Measurements from ENCODE around the gene UPP2. TPM values are rescaled to one million over a fixed set of nuclear protein-coding genes. Genes with fewer than 3 reads are reported as not detected.

UPP2 gene
- total RNA-seq, 1 experiment from 2014 or later = not detected

- no TSS peak for BruUV-seq (replicated peaks)
- peaks cover 6% of the 10 kb centered on the region for H3K9me3 Mint-ChIP-seq (ENCODE audit: low read depth, unreplicated experiment)
- H3K27me3 Mint-ChIP-seq (ENCODE audit: unreplicated experiment) = no peaks in the 10 kb centered on the region
- no peak for TF ChIP-seq CTCF (IDR thresholded peaks at IDR 0.05; ENCODE audit: unreplicated experiment)
- H3K36me3 Mint-ChIP-seq (ENCODE audit: insufficient read depth, unreplicated experiment) = no peaks in the 10 kb centered on the region
- no peak overlapping the region for H3K27ac Mint-ChIP-seq (ENCODE audit: unreplicated experiment)
- no peak for DNase-seq
- intact Hi-C loops (cut with micrococcal nuclease; ENCODE audit: unreplicated experiment) = no loop called here
- H3K4me3 Mint-ChIP-seq (ENCODE audit: low read depth, unreplicated experiment) = no peak overlapping the region
- H3K4me1 Mint-ChIP-seq (ENCODE audit: low read depth, unreplicated experiment) = peaks cover 26% of the 10 kb centered on the region
- CTCF ChIA-PET = no interaction called here
Measured at GRCh38 chr2:158142568-158143332, 41.1 kb downstream of the UPP2 start.

GRCh38 chr2:158143703-158144360 lies 42.2 kb downstream of the UPP2 start:
- no peaks in the 10 kb centered on the region for H3K27me3 Mint-ChIP-seq (ENCODE audit: unreplicated experiment)

GRCh38 chr2:158144914-158145625 lies 43.4 kb downstream of the UPP2 start:
- CTCF ChIA-PET = no interaction called here
- peaks cover 6% of the 10 kb centered on the region for H3K9me3 Mint-ChIP-seq (ENCODE audit: low read depth, unreplicated experiment)
- H3K27me3 Mint-ChIP-seq (ENCODE audit: unreplicated experiment) = no peaks in the 10 kb centered on the region
- H3K27ac Mint-ChIP-seq (ENCODE audit: unreplicated experiment) = peak overlapping the region; percentile 19
- peaks cover 26% of the 10 kb centered on the region for H3K4me1 Mint-ChIP-seq (ENCODE audit: low read depth, unreplicated experiment)
- H3K4me3 Mint-ChIP-seq (ENCODE audit: low read depth, unreplicated experiment) = no peak overlapping the region
- no peaks in the 10 kb centered on the region for H3K36me3 Mint-ChIP-seq (ENCODE audit: insufficient read depth, unreplicated experiment)
- intact Hi-C loops (cut with micrococcal nuclease; ENCODE audit: unreplicated experiment) = no loop called here
- no peak for TF ChIP-seq CTCF (IDR thresholded peaks at IDR 0.05; ENCODE audit: unreplicated experiment)
- no TSS peak for BruUV-seq (replicated peaks)
- DNase-seq = no peak

More at GRCh38 chr2:158143703-158144360, 42.2 kb downstream of the UPP2 start:
- DNase-seq = no peak
- CTCF ChIA-PET = no interaction called here
- Mint-ChIP-seq H3K9me3 (ENCODE audit: low read depth, unreplicated experiment) (peaks cover 6% of the 10 kb centered on the region), H3K27ac (ENCODE audit: unreplicated experiment) (no peak overlapping the region), H3K4me3 (ENCODE audit: low read depth, unreplicated experiment) (no peak overlapping the region), H3K4me1 (ENCODE audit: low read depth, unreplicated experiment) (peaks cover 26% of the 10 kb centered on the region), H3K36me3 (ENCODE audit: insufficient read depth, unreplicated experiment) (no peaks in the 10 kb centered on the region)
- intact Hi-C loops (cut with micrococcal nuclease; ENCODE audit: unreplicated experiment) = no loop called here
- no TSS peak for BruUV-seq (replicated peaks)
- no peak for TF ChIP-seq CTCF (IDR thresholded peaks at IDR 0.05; ENCODE audit: unreplicated experiment)

GRCh38 chr2:158153270-158154015 lies 51.8 kb downstream of the UPP2 start:
- Mint-ChIP-seq H3K27me3 (ENCODE audit: unreplicated experiment) (no peaks in the 10 kb centered on the region), H3K9me3 (ENCODE audit: low read depth, unreplicated experiment) (no peaks in the 10 kb centered on the region), H3K4me3 (ENCODE audit: low read depth, unreplicated experiment) (no peak overlapping the region), H3K27ac (ENCODE audit: unreplicated experiment) (no peak overlapping the region), H3K4me1 (ENCODE audit: low read depth, unreplicated experiment) (peaks cover 13% of the 10 kb centered on the region), H3K36me3 (ENCODE audit: insufficient read depth, unreplicated experiment) (no peaks in the 10 kb centered on the region)
- CTCF ChIA-PET = no interaction called here
- BruUV-seq (replicated peaks) = no TSS peak
- intact Hi-C loops (cut with micrococcal nuclease; ENCODE audit: unreplicated experiment) = no loop called here
- no peak for DNase-seq
- no peak for TF ChIP-seq CTCF (IDR thresholded peaks at IDR 0.05; ENCODE audit: unreplicated experiment)

Data from Calu3 (cell line).